ENCODE results near the gene CTLA4. TPM values are rescaled to one million over a fixed set of nuclear protein-coding genes. Genes with fewer than 3 reads are reported as not detected.

Gene CTLA4
- 0.22 TPM for total RNA-seq
- long read RNA-seq: 0 reads

- DNase-seq: no peak
- ATAC-seq (ENCODE audit: poor library complexity): no peak
- intact Hi-C loops (cut with DNase I): no loop called here
Observed at GRCh38 chr2:203867561-203868200, at the start of gene CTLA4. Gene CTLA4 (plus strand): TSS chr2:203867771. CDS start chr2:203867943, 172 bp downstream.

- intact Hi-C loops (cut with DNase I): no loop called here
- DNase-seq (no peak), ATAC-seq (ENCODE audit: poor library complexity) (no peak)
Observed at GRCh38 chr2:203818656-203819055, 48.9 kb upstream of the CTLA4 start.

- DNase-seq (peak; percentile 56), ATAC-seq (ENCODE audit: poor library complexity) (peak; percentile 45)
- intact Hi-C loops (cut with DNase I): no loop called here
Observed at GRCh38 chr2:203819434-203820133, 48.0 kb upstream of the CTLA4 start.

- DNase-seq (no peak), ATAC-seq (ENCODE audit: poor library complexity) (no peak)
- intact Hi-C loops (cut with DNase I): no loop called here
Observed at GRCh38 chr2:203820969-203821368, 46.6 kb upstream of the CTLA4 start.

- ATAC-seq (ENCODE audit: poor library complexity) (no peak), DNase-seq (no peak)
- intact Hi-C loops (cut with DNase I): no loop called here
Observed at GRCh38 chr2:203822240-203822639, 45.3 kb upstream of the CTLA4 start.

- DNase-seq: no peak
- intact Hi-C loops (cut with DNase I): no loop called here
- ATAC-seq (ENCODE audit: poor library complexity): no peak
Observed at GRCh38 chr2:203823173-203823572, 44.4 kb upstream of the CTLA4 start.

- intact Hi-C loops (cut with DNase I): no loop called here
- DNase-seq (no peak), ATAC-seq (ENCODE audit: poor library complexity) (no peak)
Observed at GRCh38 chr2:203824057-203824456, 43.5 kb upstream of the CTLA4 start.

GRCh38 chr2:203824603-203825002 lies 43.0 kb upstream of the CTLA4 start:
- DNase-seq: no peak
- intact Hi-C loops (cut with DNase I): no loop called here
- ATAC-seq (ENCODE audit: poor library complexity): no peak

GRCh38 chr2:203826704-203827103 lies 40.9 kb upstream of the CTLA4 start:
- DNase-seq: no peak
- intact Hi-C loops (cut with DNase I): no loop called here
- ATAC-seq (ENCODE audit: poor library complexity): no peak

GRCh38 chr2:203830304-203831055 lies 37.1 kb upstream of the CTLA4 start:
- ATAC-seq (ENCODE audit: poor library complexity) (peak; percentile 15), DNase-seq (no peak)
- intact Hi-C loops (cut with DNase I): no loop called here

GRCh38 chr2:203835420-203835819 lies 32.2 kb upstream of the CTLA4 start:
- intact Hi-C loops (cut with DNase I): no loop called here
- ATAC-seq (ENCODE audit: poor library complexity) (no peak), DNase-seq (no peak)

GRCh38 chr2:203835892-203836800 lies 31.4 kb upstream of the CTLA4 start:
- no peak for ATAC-seq (ENCODE audit: poor library complexity)

GRCh38 chr2:203840655-203841205 lies 26.8 kb upstream of the CTLA4 start:
- intact Hi-C loops (cut with DNase I): no loop called here
- no peak for ATAC-seq (ENCODE audit: poor library complexity)

More at GRCh38 chr2:203835892-203836800, 31.4 kb upstream of the CTLA4 start:
- DNase-seq: no peak
- intact Hi-C loops (cut with DNase I): no loop called here

GRCh38 chr2:203841654-203842053 lies 25.9 kb upstream of the CTLA4 start:
- ATAC-seq (ENCODE audit: poor library complexity) (no peak), DNase-seq (no peak)
- intact Hi-C loops (cut with DNase I): no loop called here

More at GRCh38 chr2:203840655-203841205, 26.8 kb upstream of the CTLA4 start:
- no peak for DNase-seq

GRCh38 chr2:203842373-203842772 lies 25.2 kb upstream of the CTLA4 start:
- ATAC-seq (ENCODE audit: poor library complexity) (no peak), DNase-seq (no peak)
- intact Hi-C loops (cut with DNase I): no loop called here

- intact Hi-C loops (cut with DNase I): no loop called here
- DNase-seq (peak; percentile 57), ATAC-seq (ENCODE audit: poor library complexity) (peak; percentile 86)
Observed at GRCh38 chr2:203846490-203847105, 21.0 kb upstream of the CTLA4 start.

GRCh38 chr2:203849010-203849409 lies 18.6 kb upstream of the CTLA4 start:
- no peak for ATAC-seq (ENCODE audit: poor library complexity)
- DNase-seq: no peak
- intact Hi-C loops (cut with DNase I): no loop called here

GRCh38 chr2:203852760-203853159 lies 14.8 kb upstream of the CTLA4 start:
- DNase-seq (no peak), ATAC-seq (ENCODE audit: poor library complexity) (no peak)
- intact Hi-C loops (cut with DNase I): no loop called here

Data from Right ventricle myocardium superior (tissue), 1 donor.